Breast epithelium (tissue), 4 donors: ENCODE data around the gene ADCY5. TPM values are rescaled to one million over a fixed set of nuclear protein-coding genes. Genes with fewer than 3 reads are reported as not detected.

ENCODE experiments used
- DNase-seq, 2 donors: peaks; one replicate each; pipeline ENCODE4 v3.0.0-alpha.2; 2019; ENCODE audit warnings: low spot score in 2 of 2
- H3K27ac ChIP-seq, 2 donors: fragments of 200-600 bp; sonication (generic) in 1 of 2; one replicate each; pipeline ENCODE4 v1.5.1; 2016 to 2019; ENCODE audit warnings: mild to moderate bottlenecking in 1 of 2
- H3K27me3 ChIP-seq, 2 donors: fragments of 200-600 bp; sonication (generic) in 1 of 2; one replicate each; pipeline versions ENCODE4 v1.5.1 to v1.6.0; 2017 to 2019; ENCODE audit warnings: control low read depth in 1 of 2, mild to moderate bottlenecking in 1 of 2
- H3K36me3 ChIP-seq: fragments of 200-600 bp; one replicate; pipeline ENCODE4 v1.5.1; 2019
- H3K4me1 ChIP-seq, 2 donors: fragments of 200-600 bp; sonication (generic); one replicate each; pipeline ENCODE4 v1.5.1; 2016 to 2019; ENCODE audit warnings: control low read depth in 1 of 2
- H3K4me3 ChIP-seq, 3 donors: fragments of 200-600 bp; sonication (generic); 1 replicate in 2 of 3; 2 replicates in 1 of 3; pipeline ENCODE4 v1.5.1; 2016 to 2019; ENCODE audit warnings: mild to moderate bottlenecking in 3 of 3, moderate library complexity in 2 of 3
- H3K9me3 ChIP-seq, 2 donors: fragments of 200-600 bp; sonication (generic) in 1 of 2; one replicate each; pipeline ENCODE4 v1.5.1; 2016 to 2019; ENCODE audit warnings: control low read depth in 1 of 2
- POLR2A ChIP-seq: fragments of 450-650 bp; IDR thresholded peaks from one replicate; pipeline ENCODE4 v1.6.1; 2016; ENCODE audit warnings: antibody characterized with exemption, mild to moderate bottlenecking, moderate library complexity
- POLR2AphosphoS5 ChIP-seq, 3 donors: sonication (generic); formaldehyde crosslinking; IDR thresholded peaks; one replicate each; pipeline ENCODE4 v1.6.1; 2017; ENCODE audit warnings: antibody characterized with exemption in 3 of 3
- intact Hi-C: fragments of 100-400 bp; cut with DNase I; formaldehyde crosslinking; loops from one replicate; pipeline ENCODE4 v1.15.1; 2023; ENCODE audit warnings: low total_unique reads
- total RNA-seq, 3 donors: library from RNA; depleted of rRNA; stranded (reverse); fragments of >200 nt; gene quantifications; one replicate each; pipeline ENCODE4 v1.1.0, GENCODE V29; 2016
- TF ChIP-seq, protein P1 (sequence below), 3 donors: fragments of 450-650 bp; IDR thresholded peaks; one replicate each; pipeline ENCODE4 v1.5.1; 2016 to 2017; ENCODE audit warnings: antibody characterized with exemption in 3 of 3, mild to moderate bottlenecking in 3 of 3, moderate library complexity in 3 of 3

Gene ADCY5
- total RNA-seq, 3 donors from 2014 or later: 10.1 to 32.5 (median 11.5) TPM

DNA sequence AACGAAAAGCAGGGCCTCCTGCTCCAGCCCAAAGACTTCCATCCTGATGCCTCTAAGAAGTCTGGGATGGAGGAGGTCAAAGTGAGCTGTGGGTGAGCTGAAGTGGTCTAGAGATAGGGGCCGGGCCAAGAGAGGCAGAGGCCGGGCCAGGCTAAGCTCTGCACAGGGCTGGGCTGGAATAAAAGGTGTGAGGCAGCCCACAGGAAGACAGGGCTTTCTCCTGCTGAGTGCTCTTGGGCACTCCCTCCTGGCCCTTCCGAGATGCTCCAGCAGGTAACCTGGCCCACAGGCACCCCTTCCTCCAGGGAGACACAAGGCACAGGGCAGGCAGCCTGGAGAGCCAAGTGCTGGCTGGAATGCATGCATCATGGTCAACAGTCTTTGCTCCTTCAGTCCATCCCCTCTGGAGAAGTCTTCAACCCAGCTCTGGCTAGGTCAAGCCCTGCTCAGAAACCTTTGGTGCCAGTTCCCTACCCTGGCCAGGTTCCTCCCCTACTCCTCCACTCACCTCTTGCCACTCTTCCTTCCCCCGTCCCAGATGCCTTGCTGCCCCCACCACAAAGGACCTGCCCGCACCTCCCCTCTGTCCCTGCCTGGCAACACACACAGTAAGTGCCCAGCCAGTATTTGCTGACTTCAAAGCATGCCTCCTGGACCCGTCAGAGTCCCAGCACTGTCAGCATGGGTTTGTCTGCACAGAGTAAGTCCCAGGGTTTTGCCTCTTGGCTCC, 153.6 kb downstream of the ADCY5 start:
- intact Hi-C loops: no loop called here
- no peaks in the 10 kb centered on the region for H3K27me3 ChIP-seq
- no peak for TF ChIP-seq POLR2A
- H3K9me3 ChIP-seq: no peaks in the 10 kb centered on the region
- H3K27ac ChIP-seq: no peak overlapping the region
- H3K4me1 ChIP-seq: no peaks in the 10 kb centered on the region
- no peaks in the 10 kb centered on the region for H3K36me3 ChIP-seq
- no peak overlapping the region for H3K4me3 ChIP-seq
- DNase-seq: no peak

DNA sequence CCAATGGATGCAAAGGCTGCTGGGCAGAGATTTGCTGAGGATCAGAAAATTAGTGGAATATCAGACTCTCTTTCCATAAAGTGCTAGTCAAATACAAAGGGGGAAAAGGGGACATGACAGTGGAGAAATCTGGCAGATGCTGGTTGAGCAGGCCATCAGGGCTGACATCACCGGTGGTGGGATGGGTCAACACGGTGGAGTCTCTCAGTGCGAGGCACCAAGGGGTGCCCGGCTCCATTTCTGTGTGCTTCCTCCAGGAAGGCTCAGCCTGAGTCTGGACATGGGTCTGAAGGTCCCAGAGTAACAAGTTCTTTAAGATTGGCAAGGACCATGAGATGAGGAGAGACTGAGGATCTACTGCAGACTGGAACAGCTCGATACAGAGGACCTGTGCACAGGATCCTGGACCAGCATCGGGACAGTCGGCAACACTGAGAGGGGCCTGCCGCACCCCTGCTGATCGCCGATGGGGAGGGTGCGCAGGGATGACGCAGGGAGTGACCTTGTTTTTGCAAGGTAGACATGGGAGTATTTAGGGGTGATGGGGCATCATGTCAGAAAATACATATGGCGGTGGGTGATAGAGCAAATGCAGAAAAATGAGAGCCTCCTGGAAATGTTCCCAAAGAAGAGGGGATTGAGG, 154.5 kb downstream of the ADCY5 start:
- DNase-seq: no peak
- Histone ChIP-seq H3K36me3 (no peaks in the 10 kb centered on the region), H3K4me1 (no peaks in the 10 kb centered on the region), H3K27me3 (no peaks in the 10 kb centered on the region), H3K9me3 (no peaks in the 10 kb centered on the region), H3K4me3 (no peak overlapping the region), H3K27ac (no peak overlapping the region)
- intact Hi-C loops: no loop called here
- TF ChIP-seq POLR2AphosphoS5 (IDR thresholded peaks at IDR 0.05) (no peak), POLR2A (no peak)
- TF ChIP-seq, protein P1, sequence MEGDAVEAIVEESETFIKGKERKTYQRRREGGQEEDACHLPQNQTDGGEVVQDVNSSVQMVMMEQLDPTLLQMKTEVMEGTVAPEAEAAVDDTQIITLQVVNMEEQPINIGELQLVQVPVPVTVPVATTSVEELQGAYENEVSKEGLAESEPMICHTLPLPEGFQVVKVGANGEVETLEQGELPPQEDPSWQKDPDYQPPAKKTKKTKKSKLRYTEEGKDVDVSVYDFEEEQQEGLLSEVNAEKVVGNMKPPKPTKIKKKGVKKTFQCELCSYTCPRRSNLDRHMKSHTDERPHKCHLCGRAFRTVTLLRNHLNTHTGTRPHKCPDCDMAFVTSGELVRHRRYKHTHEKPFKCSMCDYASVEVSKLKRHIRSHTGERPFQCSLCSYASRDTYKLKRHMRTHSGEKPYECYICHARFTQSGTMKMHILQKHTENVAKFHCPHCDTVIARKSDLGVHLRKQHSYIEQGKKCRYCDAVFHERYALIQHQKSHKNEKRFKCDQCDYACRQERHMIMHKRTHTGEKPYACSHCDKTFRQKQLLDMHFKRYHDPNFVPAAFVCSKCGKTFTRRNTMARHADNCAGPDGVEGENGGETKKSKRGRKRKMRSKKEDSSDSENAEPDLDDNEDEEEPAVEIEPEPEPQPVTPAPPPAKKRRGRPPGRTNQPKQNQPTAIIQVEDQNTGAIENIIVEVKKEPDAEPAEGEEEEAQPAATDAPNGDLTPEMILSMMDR (IDR thresholded peaks at IDR 0.05): no peak

DNA sequence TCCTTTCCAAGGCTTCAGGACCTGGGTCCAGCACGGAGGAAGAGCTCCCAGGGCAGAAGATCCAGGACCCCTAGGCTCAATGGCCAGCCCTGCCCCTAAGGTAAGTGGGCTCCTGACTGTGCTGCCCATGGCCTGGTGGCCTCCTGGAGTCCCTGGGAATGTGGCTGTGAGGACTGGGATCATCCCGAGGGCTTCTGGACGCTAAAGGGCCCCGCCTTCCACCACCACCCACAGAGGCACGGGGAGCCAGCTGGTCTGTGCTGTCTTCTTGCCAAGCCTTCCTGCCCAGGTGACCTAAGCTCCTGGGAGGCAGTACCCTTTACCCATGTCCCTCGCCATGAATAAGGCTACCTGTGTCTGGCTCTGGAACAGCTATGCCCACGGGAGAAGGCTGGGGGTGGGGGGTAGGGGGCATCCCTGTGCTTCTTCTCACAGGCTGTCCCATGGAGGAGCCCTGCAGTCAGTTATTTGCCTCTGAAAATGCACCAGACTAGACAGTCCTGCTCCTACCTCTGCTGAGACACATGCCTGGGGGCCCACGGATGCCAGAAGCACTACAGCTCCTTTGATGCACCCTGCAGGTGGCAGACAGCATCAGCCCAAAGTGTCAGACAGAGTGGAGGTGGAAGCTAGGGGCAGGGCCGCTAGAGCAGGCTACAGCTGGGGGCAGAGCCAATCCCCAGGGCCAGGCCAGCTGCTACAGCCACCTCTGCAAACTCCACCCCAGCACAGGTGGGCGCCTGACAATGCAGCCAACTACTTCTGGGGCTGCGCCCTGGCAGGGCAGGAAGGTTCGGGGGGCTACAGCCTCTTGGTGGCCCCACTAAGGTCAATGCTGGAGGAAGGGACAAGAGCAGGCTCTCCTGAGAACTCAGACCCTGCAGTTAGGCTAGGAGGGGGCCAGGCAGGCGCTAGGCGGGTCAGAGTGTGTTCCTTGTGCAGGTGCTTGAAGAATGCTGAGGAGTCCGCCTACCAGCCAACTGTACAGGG, 156.3 kb downstream of the ADCY5 start:
- Histone ChIP-seq H3K4me3 (no peak overlapping the region), H3K4me1 (no peaks in the 10 kb centered on the region), H3K36me3 (no peaks in the 10 kb centered on the region), H3K9me3 (no peaks in the 10 kb centered on the region), H3K27me3 (no peaks in the 10 kb centered on the region), H3K27ac (no peak overlapping the region)
- DNase-seq: no peak
- TF ChIP-seq POLR2A: no peak
- no peak for TF ChIP-seq POLR2AphosphoS5 (IDR thresholded peaks at IDR 0.05)
- TF ChIP-seq, protein P1 (IDR thresholded peaks at IDR 0.05): no peak
- intact Hi-C loops: no loop called here

DNA sequence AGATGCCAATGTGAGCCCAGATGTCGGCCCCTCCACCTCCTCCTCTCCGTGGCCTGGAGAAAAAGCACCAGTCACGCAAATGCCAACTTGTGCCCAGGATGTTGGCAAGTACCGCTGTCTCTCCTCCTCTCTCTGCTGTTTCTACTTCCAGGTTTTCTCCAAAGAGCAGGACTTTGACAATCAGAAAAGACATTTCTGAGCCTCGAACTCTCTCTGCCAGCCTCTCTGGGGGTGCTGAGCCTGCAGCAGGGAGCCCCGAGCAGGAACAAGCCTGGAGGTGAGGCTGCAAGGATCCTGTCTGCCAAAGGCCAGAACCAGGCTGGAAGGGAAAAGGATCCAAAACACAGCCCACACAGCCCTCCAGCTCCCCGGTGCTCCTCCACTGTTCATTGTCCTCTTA, 157.5 kb downstream of the ADCY5 start:
- H3K27ac ChIP-seq: no peak overlapping the region
- no peaks in the 10 kb centered on the region for H3K4me1 ChIP-seq
- H3K27me3 ChIP-seq: no peaks in the 10 kb centered on the region
- H3K9me3 ChIP-seq: no peaks in the 10 kb centered on the region
- no peak overlapping the region for H3K4me3 ChIP-seq
- no peak for DNase-seq
- TF ChIP-seq POLR2AphosphoS5 (IDR thresholded peaks at IDR 0.05) (no peak), POLR2A (no peak)
- TF ChIP-seq, protein P1 (IDR thresholded peaks at IDR 0.05): no peak
- no peaks in the 10 kb centered on the region for H3K36me3 ChIP-seq
- intact Hi-C loops: no loop called here

DNA sequence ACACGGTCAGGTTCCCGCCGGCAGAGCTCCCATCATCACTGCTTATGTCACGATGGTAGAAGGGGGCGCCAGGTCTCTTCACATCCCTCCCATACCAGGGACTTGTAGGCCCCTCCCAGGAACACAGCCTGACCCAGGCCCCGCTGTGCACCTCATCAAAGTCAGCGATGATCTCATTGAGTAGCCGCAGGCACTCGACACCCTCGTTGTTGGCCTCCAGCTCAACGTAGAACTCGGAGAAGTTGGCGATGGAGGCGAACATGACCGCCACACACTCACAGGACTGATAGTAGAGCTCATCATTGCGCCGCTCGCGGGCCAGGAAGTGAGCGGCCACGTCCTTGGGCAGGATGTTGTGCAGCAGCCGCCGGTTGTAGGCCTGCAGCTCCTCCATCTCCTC, 157.9 kb downstream of the ADCY5 start:
- intact Hi-C loops: no loop called here
- H3K4me1 ChIP-seq: no peaks in the 10 kb centered on the region
- DNase-seq: no peak
- H3K9me3 ChIP-seq: no peaks in the 10 kb centered on the region
- H3K4me3 ChIP-seq: no peak overlapping the region
- TF ChIP-seq POLR2A (no peak), POLR2AphosphoS5 (IDR thresholded peaks at IDR 0.05) (no peak)
- TF ChIP-seq, protein P1 (IDR thresholded peaks at IDR 0.05): no peak
- H3K27ac ChIP-seq: no peak overlapping the region
- H3K27me3 ChIP-seq: no peaks in the 10 kb centered on the region
- no peaks in the 10 kb centered on the region for H3K36me3 ChIP-seq
